ENCODE results near the gene KLK1.

GRCh38 chr19:50814883-50815282, 8.7 kb downstream of the KLK1 start:
- TF ChIP-seq EZH2 (IDR thresholded peaks at IDR 0.05; ENCODE audit: borderline replicate concordance, control insufficient read depth, low read depth, low read length) (no peak), CTCF (IDR thresholded peaks at IDR 0.05 in 2 of 3, conservative IDR thresholded peaks at IDR 0.05 in 1 of 3; ENCODE audit: control insufficient read depth in 2 of 3, extremely low read depth in 1 of 3, insufficient read depth in 1 of 3, low read depth in 3 of 3, low read length in 3 of 3) (no peak), MAX (IDR thresholded peaks at IDR 0.05; ENCODE audit: low read depth, low read length) (no peak), POLR2AphosphoS2 (IDR thresholded peaks at IDR 0.05; ENCODE audit: low read depth, low read length) (no peak), RCOR1 (conservative IDR thresholded peaks at IDR 0.05; ENCODE audit: low read depth, low read length) (no peak), CREB1 (IDR thresholded peaks at IDR 0.05; ENCODE audit: low read depth) (no peak), EGR1 (IDR thresholded peaks at IDR 0.05; ENCODE audit: borderline replicate concordance in 1 of 2, low read depth in 2 of 2, low read length in 2 of 2) (no peak), JUNB (IDR thresholded peaks at IDR 0.05) (no peak), CEBPZ (IDR thresholded peaks at IDR 0.05; ENCODE audit: low read depth, low read length) (no peak), MXI1 (IDR thresholded peaks at IDR 0.05; ENCODE audit: low read depth, low read length) (no peak), EP300 (IDR thresholded peaks at IDR 0.05; ENCODE audit: borderline replicate concordance in 1 of 2, control insufficient read depth in 1 of 2, low read depth in 2 of 2, low read length in 2 of 2) (no peak), HDAC2 (IDR thresholded peaks at IDR 0.05) (no peak)
- TF ChIP-seq, protein P1, sequence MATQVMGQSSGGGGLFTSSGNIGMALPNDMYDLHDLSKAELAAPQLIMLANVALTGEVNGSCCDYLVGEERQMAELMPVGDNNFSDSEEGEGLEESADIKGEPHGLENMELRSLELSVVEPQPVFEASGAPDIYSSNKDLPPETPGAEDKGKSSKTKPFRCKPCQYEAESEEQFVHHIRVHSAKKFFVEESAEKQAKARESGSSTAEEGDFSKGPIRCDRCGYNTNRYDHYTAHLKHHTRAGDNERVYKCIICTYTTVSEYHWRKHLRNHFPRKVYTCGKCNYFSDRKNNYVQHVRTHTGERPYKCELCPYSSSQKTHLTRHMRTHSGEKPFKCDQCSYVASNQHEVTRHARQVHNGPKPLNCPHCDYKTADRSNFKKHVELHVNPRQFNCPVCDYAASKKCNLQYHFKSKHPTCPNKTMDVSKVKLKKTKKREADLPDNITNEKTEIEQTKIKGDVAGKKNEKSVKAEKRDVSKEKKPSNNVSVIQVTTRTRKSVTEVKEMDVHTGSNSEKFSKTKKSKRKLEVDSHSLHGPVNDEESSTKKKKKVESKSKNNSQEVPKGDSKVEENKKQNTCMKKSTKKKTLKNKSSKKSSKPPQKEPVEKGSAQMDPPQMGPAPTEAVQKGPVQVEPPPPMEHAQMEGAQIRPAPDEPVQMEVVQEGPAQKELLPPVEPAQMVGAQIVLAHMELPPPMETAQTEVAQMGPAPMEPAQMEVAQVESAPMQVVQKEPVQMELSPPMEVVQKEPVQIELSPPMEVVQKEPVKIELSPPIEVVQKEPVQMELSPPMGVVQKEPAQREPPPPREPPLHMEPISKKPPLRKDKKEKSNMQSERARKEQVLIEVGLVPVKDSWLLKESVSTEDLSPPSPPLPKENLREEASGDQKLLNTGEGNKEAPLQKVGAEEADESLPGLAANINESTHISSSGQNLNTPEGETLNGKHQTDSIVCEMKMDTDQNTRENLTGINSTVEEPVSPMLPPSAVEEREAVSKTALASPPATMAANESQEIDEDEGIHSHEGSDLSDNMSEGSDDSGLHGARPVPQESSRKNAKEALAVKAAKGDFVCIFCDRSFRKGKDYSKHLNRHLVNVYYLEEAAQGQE (IDR thresholded peaks at IDR 0.05; ENCODE audit: low read depth, low read length) = no peak
